Trophoblast cell (in vitro differentiated cells and primary cell): ENCODE results near the gene PLA2G15.

Source experiments
- DNase-seq, 2 donors: peaks; one replicate each; pipeline ENCODE4 v3.0.0-alpha.2; 2016
- H2AFZ ChIP-seq: 2 replicates; pipeline ENCODE4 v1.6.1; 2013; ENCODE audit warnings: low read length, moderate library complexity, mild to moderate bottlenecking; ENCODE audit not compliant: insufficient read depth, poor library complexity
- H2AK5ac ChIP-seq: 2 replicates; pipeline ENCODE4 v1.6.1; 2013; ENCODE audit warnings: mild to moderate bottlenecking, low read length
- H2BK120ac ChIP-seq: 2 replicates; pipeline ENCODE4 v1.6.1; 2013; ENCODE audit warnings: low read length, mild to moderate bottlenecking, moderate library complexity; ENCODE audit not compliant: insufficient read depth, poor library complexity
- H2BK12ac ChIP-seq: 2 replicates; pipeline ENCODE4 v1.6.1; 2013; ENCODE audit warnings: mild to moderate bottlenecking, low read length, moderate library complexity
- H2BK5ac ChIP-seq: 2 replicates; pipeline ENCODE4 v1.6.1; 2013; ENCODE audit warnings: low read length, low read depth, moderate library complexity, mild to moderate bottlenecking; ENCODE audit not compliant: poor library complexity
- H3K14ac ChIP-seq: 2 replicates; pipeline ENCODE4 v1.6.1; 2013; ENCODE audit warnings: mild to moderate bottlenecking, low read length
- H3K18ac ChIP-seq: 2 replicates; pipeline ENCODE4 v1.6.1; 2013; ENCODE audit warnings: mild to moderate bottlenecking, low read length
- H3K23ac ChIP-seq: 2 replicates; pipeline ENCODE4 v1.6.1; 2013; ENCODE audit warnings: low read length
- H3K27ac ChIP-seq: 2 replicates; pipeline ENCODE4 v1.5.1; 2013; ENCODE audit warnings: low read depth, mild to moderate bottlenecking, inconsistent platforms, low read length, moderate library complexity
- H3K27me3 ChIP-seq: 2 replicates; pipeline ENCODE4 v1.6.1; 2013; ENCODE audit warnings: inconsistent platforms, mild to moderate bottlenecking, low read length, moderate library complexity; ENCODE audit not compliant: insufficient read depth
- H3K36me3 ChIP-seq, 2 experiments: 1 replicate in 1 of 2; 2 replicates in 1 of 2; pipeline ENCODE4 v1.6.1; 2013; ENCODE audit warnings: low read length in 2 of 2, mild to moderate bottlenecking in 2 of 2, moderate library complexity in 1 of 2; ENCODE audit not compliant: insufficient read depth in 2 of 2, control insufficient read depth in 1 of 2
- H3K4ac ChIP-seq: 2 replicates; pipeline ENCODE4 v1.6.1; 2013; ENCODE audit warnings: low read depth, mild to moderate bottlenecking, low read length, moderate library complexity
- H3K4me1 ChIP-seq, 2 experiments: 1 replicate in 1 of 2; 2 replicates in 1 of 2; pipeline ENCODE4 v1.6.1; 2013; ENCODE audit warnings: low read length in 2 of 2, mild to moderate bottlenecking in 2 of 2, moderate library complexity in 1 of 2; ENCODE audit not compliant: insufficient read depth in 2 of 2, control insufficient read depth in 1 of 2
- H3K4me2 ChIP-seq: 2 replicates; pipeline ENCODE4 v1.6.1; 2013; ENCODE audit warnings: inconsistent platforms, mild to moderate bottlenecking, low read length, moderate library complexity
- H3K4me3 ChIP-seq: 2 replicates; pipeline ENCODE4 v1.5.1; 2013; ENCODE audit warnings: mild to moderate bottlenecking, low read depth, low read length, inconsistent platforms
- H3K79me1 ChIP-seq: one replicate; pipeline ENCODE4 v1.6.1; 2013; ENCODE audit warnings: low read length
- H3K79me2 ChIP-seq: 2 replicates; pipeline ENCODE4 v1.6.1; 2013; ENCODE audit warnings: low read length, mild to moderate bottlenecking; ENCODE audit not compliant: control insufficient read depth, insufficient read depth, poor library complexity
- H3K9ac ChIP-seq: 2 replicates; pipeline ENCODE4 v1.6.1; 2013; ENCODE audit warnings: mild to moderate bottlenecking, low read length
- H3K9me3 ChIP-seq: 2 replicates; pipeline ENCODE4 v1.6.1; 2013; ENCODE audit warnings: low read depth, mild to moderate bottlenecking, control low read depth, inconsistent platforms, low read length; ENCODE audit not compliant: insufficient read depth
- H4K12ac ChIP-seq: 2 replicates; pipeline ENCODE4 v1.6.1; 2013; ENCODE audit warnings: low read depth, mild to moderate bottlenecking, low read length, moderate library complexity
- H4K8ac ChIP-seq: 2 replicates; pipeline ENCODE4 v1.6.1; 2013; ENCODE audit warnings: low read depth, mild to moderate bottlenecking, low read length, moderate library complexity
- H4K91ac ChIP-seq: one replicate; pipeline ENCODE4 v1.6.1; 2013; ENCODE audit warnings: low read depth, mild to moderate bottlenecking, low read length, moderate library complexity
- WGBS: extraction: QIAGEN DNeasy Blood & Tissue Kit; methylation state at CpG from one replicate; pipeline ENCODE4 v1.1.7; 2013; ENCODE audit warnings: missing lambda C conversion rate; ENCODE audit not compliant: insufficient read length, insufficient coverage; ENCODE audit errors: extremely low coverage; 5-methylcytosine and 5-hydroxymethylcytosine counted together

PLA2G15 gene

GRCh38 chr16:68253721-68254120 lies 8.5 kb downstream of the PLA2G15 start:
- Histone ChIP-seq H4K12ac (no peak overlapping the region), H3K14ac (no peak overlapping the region), H2BK120ac (no peak overlapping the region), H4K91ac (no peak overlapping the region), H2BK12ac (no peak overlapping the region), H2AK5ac (no peak overlapping the region), H3K4me1 (peaks cover 4 to 9% of the 10 kb centered on the region in 2 experiments), H3K79me1 (no peaks in the 10 kb centered on the region), H3K23ac (no peak overlapping the region), H3K36me3 (peaks cover 21 to 25% of the 10 kb centered on the region in 2 experiments), H4K8ac (no peak overlapping the region), H3K4me3 (no peak overlapping the region), H3K27ac (no peak overlapping the region), H3K4me2 (no peak overlapping the region), H3K9me3 (no peaks in the 10 kb centered on the region), H3K9ac (no peak overlapping the region), H2BK5ac (no peak overlapping the region), H3K4ac (no peak overlapping the region), H3K27me3 (no peaks in the 10 kb centered on the region), H2AFZ (no peak overlapping the region), H3K79me2 (no peaks in the 10 kb centered on the region), H3K18ac (no peak overlapping the region)
- WGBS = no CpG with 5 or more reads among the region's 4 CpGs
- DNase-seq = no peak

- no peak overlapping the region for H2BK5ac ChIP-seq
- WGBS = no CpG with 5 or more reads among the region's 18 CpGs
- no peak overlapping the region for H3K4ac ChIP-seq
- no peak overlapping the region for H2AFZ ChIP-seq
- H3K4me1 ChIP-seq = peaks cover 4 to 9% of the 10 kb centered on the region in 2 experiments
- H4K12ac ChIP-seq = no peak overlapping the region
- no peak for DNase-seq
- no peak overlapping the region for H3K4me3 ChIP-seq
- H3K36me3 ChIP-seq = peaks cover 29 to 34% of the 10 kb centered on the region in 2 experiments
- H3K18ac ChIP-seq = no peak overlapping the region
- no peak overlapping the region for H2BK120ac ChIP-seq
- H3K23ac ChIP-seq = no peak overlapping the region
- no peaks in the 10 kb centered on the region for H3K79me1 ChIP-seq
- H3K79me2 ChIP-seq = no peaks in the 10 kb centered on the region
- H3K27me3 ChIP-seq = no peaks in the 10 kb centered on the region
- H3K14ac ChIP-seq = no peak overlapping the region
- no peak overlapping the region for H3K4me2 ChIP-seq
- no peak overlapping the region for H4K8ac ChIP-seq
- no peak overlapping the region for H3K27ac ChIP-seq
- no peak overlapping the region for H2AK5ac ChIP-seq
- no peak overlapping the region for H4K91ac ChIP-seq
- H3K9ac ChIP-seq = no peak overlapping the region
- no peak overlapping the region for H2BK12ac ChIP-seq
- no peaks in the 10 kb centered on the region for H3K9me3 ChIP-seq
Observed at GRCh38 chr16:68255712-68256111, 10.5 kb downstream of the PLA2G15 start.

GRCh38 chr16:68257251-68257905 lies 12.2 kb downstream of the PLA2G15 start:
- no peak overlapping the region for H2BK120ac ChIP-seq
- no peaks in the 10 kb centered on the region for H3K79me1 ChIP-seq
- no peak overlapping the region for H4K12ac ChIP-seq
- peaks cover 29 to 31% of the 10 kb centered on the region in 2 experiments for H3K36me3 ChIP-seq
- no peak overlapping the region for H2BK12ac ChIP-seq
- no peak overlapping the region for H3K4ac ChIP-seq
- H3K79me2 ChIP-seq = no peaks in the 10 kb centered on the region
- no peaks in the 10 kb centered on the region for H3K9me3 ChIP-seq
- H3K27ac ChIP-seq = no peak overlapping the region
- WGBS = no CpG with 5 or more reads among the region's 6 CpGs
- no peak overlapping the region for H3K18ac ChIP-seq
- H3K4me3 ChIP-seq = no peak overlapping the region
- no peak overlapping the region for H4K91ac ChIP-seq
- no peak overlapping the region for H2AFZ ChIP-seq
- no peak overlapping the region for H2AK5ac ChIP-seq
- H3K4me1 ChIP-seq = peaks cover 4 to 9% of the 10 kb centered on the region in 2 experiments
- H2BK5ac ChIP-seq = no peak overlapping the region
- DNase-seq = no peak
- peak overlapping the region; percentile 55 for H4K8ac ChIP-seq
- no peak overlapping the region for H3K23ac ChIP-seq
- no peak overlapping the region for H3K4me2 ChIP-seq
- no peaks in the 10 kb centered on the region for H3K27me3 ChIP-seq
- no peak overlapping the region for H3K9ac ChIP-seq
- no peak overlapping the region for H3K14ac ChIP-seq

DNA sequence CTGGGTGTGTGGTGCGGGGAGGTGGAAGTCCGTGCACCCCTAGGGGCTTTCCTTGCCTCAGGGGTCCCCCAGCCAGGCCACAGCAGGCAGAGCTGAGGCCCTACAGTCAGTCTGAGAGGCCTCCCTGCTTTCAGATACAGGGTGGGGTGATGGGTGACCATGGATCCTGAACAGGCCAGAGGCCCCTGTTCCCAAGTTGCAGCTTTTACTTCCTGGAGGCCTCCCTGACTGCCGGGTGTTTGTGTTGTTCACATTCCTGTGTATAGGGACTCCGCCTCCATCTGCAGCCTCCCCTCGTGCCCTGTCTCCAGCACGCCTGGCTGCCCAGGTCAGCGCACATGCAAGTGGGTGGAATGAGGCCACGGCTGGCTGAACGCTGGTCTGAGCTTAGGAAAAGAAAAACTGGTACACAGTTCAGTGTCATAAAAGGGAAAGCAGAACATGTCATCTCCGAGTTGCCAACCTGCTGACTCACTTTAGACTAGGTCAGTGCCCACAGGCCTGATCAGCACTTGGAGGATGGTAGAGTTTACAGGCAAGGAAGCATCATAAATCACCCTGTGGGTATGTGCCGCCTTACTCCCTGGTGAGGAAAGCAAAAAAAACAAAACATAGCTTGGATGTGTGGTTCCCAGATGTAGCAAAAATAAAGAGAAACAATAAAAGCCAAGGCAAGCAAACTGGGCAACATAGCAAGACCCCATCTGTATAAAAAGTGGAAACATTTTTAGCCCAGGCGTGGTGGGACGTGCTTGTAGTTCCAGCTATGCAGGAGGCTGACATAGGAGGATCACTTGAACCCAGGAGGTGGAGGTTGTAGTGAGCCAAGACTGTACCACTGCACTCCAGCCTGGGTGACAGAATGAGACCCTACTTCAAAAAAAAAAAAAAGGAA lies 13.0 kb downstream of the PLA2G15 start:
- H3K4ac ChIP-seq = no peak overlapping the region
- no peak overlapping the region for H2BK120ac ChIP-seq
- no peaks in the 10 kb centered on the region for H3K27me3 ChIP-seq
- H2AK5ac ChIP-seq = no peak overlapping the region
- WGBS = no CpG with 5 or more reads among the region's 13 CpGs
- H2BK5ac ChIP-seq = no peak overlapping the region
- H3K79me2 ChIP-seq = no peaks in the 10 kb centered on the region
- H3K9me3 ChIP-seq = no peaks in the 10 kb centered on the region
- no peak overlapping the region for H3K18ac ChIP-seq
- peaks cover 29 to 30% of the 10 kb centered on the region in 2 experiments for H3K36me3 ChIP-seq
- H3K14ac ChIP-seq = no peak overlapping the region
- H3K23ac ChIP-seq = no peak overlapping the region
- DNase-seq = no peak
- no peak overlapping the region for H3K9ac ChIP-seq
- H2AFZ ChIP-seq = peak overlapping the region; percentile 26
- no peak overlapping the region for H3K27ac ChIP-seq
- H4K91ac ChIP-seq = no peak overlapping the region
- no peaks in the 10 kb centered on the region for H3K79me1 ChIP-seq
- no peak overlapping the region for H4K12ac ChIP-seq
- H4K8ac ChIP-seq = peak overlapping the region; percentile 55
- H3K4me1 ChIP-seq = peaks cover 4 to 9% of the 10 kb centered on the region in 2 experiments
- no peak overlapping the region for H2BK12ac ChIP-seq
- H3K4me2 ChIP-seq = no peak overlapping the region
- H3K4me3 ChIP-seq = no peak overlapping the region
